Measurements from ENCODE around the gene RPRD1A. TPM values are rescaled to one million over a fixed set of nuclear protein-coding genes. Genes with fewer than 3 reads are reported as not detected.
"Not testable (repeated sequence)": the region's sequence is repeated elsewhere in the genome, so short reads cannot be mapped to it uniquely, and the experiment has no call there.

RPRD1A gene
- total RNA-seq, 1 experiment from 2014 or later = 80.7 TPM

- intact Hi-C loops (cut with micrococcal nuclease) = no loop called here
- Histone ChIP-seq H3K9me3 (ENCODE audit: control insufficient read depth in 1 of 2, insufficient read depth in 1 of 2, low read depth in 1 of 2, low read length in 2 of 2) (no peaks in the 10 kb centered on the region), H3K9ac (ENCODE audit: low read length) (no peak overlapping the region), H4K20me1 (ENCODE audit: insufficient read depth) (no peaks in the 10 kb centered on the region), H3K36me3 (ENCODE audit: control insufficient read depth in 1 of 2, insufficient read depth in 2 of 2, low read length in 2 of 2) (no peaks in the 10 kb centered on the region), H3K4me3 (replicated peaks in 1 of 2; ENCODE audit: low read depth in 1 of 2, low read length in 2 of 2) (no peak overlapping the region), H3K4me2 (ENCODE audit: low read length) (no peak overlapping the region), H3K4me1 (ENCODE audit: control insufficient read depth in 1 of 2, insufficient read depth in 2 of 2, low read length in 2 of 2) (peaks cover 0 to 10% of the 10 kb centered on the region in 2 experiments; a peak in 1 of 4 replicates), H3K79me2 (ENCODE audit: insufficient read depth, low read length) (peaks cover 8% of the 10 kb centered on the region), H2AFZ (ENCODE audit: low read depth, low read length, poor library complexity, severe bottlenecking) (no peak overlapping the region), H3K9me2 (ENCODE audit: insufficient read depth) (no peaks in the 10 kb centered on the region), H3K27ac (ENCODE audit: low read depth, low read length) (no peak overlapping the region), H3K27me3 (ENCODE audit: insufficient read depth, low read length) (no peaks in the 10 kb centered on the region)
- CTCF ChIA-PET = no interaction called here
- BruUV-seq (replicated peaks) = no TSS peak
- no peak for ATAC-seq
- DNase-seq (ENCODE audit: low read depth, low spot score) = no peak
- no peak for TF ChIP-seq CTCF (IDR thresholded peaks at IDR 0.05 in 2 of 3, conservative IDR thresholded peaks at IDR 0.05 in 1 of 3; ENCODE audit: borderline replicate concordance in 1 of 3, insufficient read depth in 1 of 3, low read depth in 2 of 3, low read length in 2 of 3)
- no peak for TF ChIP-seq POLR2A (IDR thresholded peaks at IDR 0.05; ENCODE audit: borderline replicate concordance, extremely low read depth, insufficient read depth, insufficient read length)
- no peak for TF ChIP-seq POLR2AphosphoS5 (IDR thresholded peaks at IDR 0.05; ENCODE audit: low read depth, low read length)
- TF ChIP-seq YY1 (IDR thresholded peaks at IDR 0.05; ENCODE audit: extremely low read depth, insufficient replicate concordance, low read depth, low read length) = no peak
- TF ChIP-seq EZH2phosphoT487 (IDR thresholded peaks at IDR 0.05; ENCODE audit: borderline replicate concordance) = no peak
- RAD21 ChIA-PET (ENCODE audit: low non-redundant PET in 1 of 2, low total read pairs in 2 of 2, uncharacterized antibody in 2 of 2, unreplicated experiment in 2 of 2) = no interaction called here
- POLR2A ChIA-PET = no interaction called here
These were observed 99.0 kb downstream of the RPRD1A start for GRCh38 chr18:35968278-35968880.

- intact Hi-C loops (cut with micrococcal nuclease); H3K79me2 ChIP-seq (ENCODE audit: insufficient read depth, low read length); DNase-seq (ENCODE audit: low read depth, low spot score); H3K4me1 ChIP-seq (ENCODE audit: control insufficient read depth in 1 of 2, insufficient read depth in 2 of 2, low read length in 2 of 2); H3K9me3 ChIP-seq (ENCODE audit: control insufficient read depth in 1 of 2, insufficient read depth in 1 of 2, low read depth in 1 of 2, low read length in 2 of 2); BruUV-seq (replicated peaks); H3K4me2 ChIP-seq (ENCODE audit: low read length); H3K36me3 ChIP-seq (ENCODE audit: control insufficient read depth in 1 of 2, insufficient read depth in 2 of 2, low read length in 2 of 2); H2AFZ ChIP-seq (ENCODE audit: low read depth, low read length, poor library complexity, severe bottlenecking); H4K20me1 ChIP-seq (ENCODE audit: insufficient read depth); RAD21 ChIA-PET (ENCODE audit: low non-redundant PET in 1 of 2, low total read pairs in 2 of 2, uncharacterized antibody in 2 of 2, unreplicated experiment in 2 of 2); H3K27me3 ChIP-seq (ENCODE audit: insufficient read depth, low read length); CTCF ChIA-PET; H3K9me2 ChIP-seq (ENCODE audit: insufficient read depth); POLR2A ChIA-PET; ATAC-seq; H3K4me3 ChIP-seq (replicated peaks in 1 of 2; ENCODE audit: low read depth in 1 of 2, low read length in 2 of 2); H3K27ac ChIP-seq (ENCODE audit: low read depth, low read length); H3K9ac ChIP-seq (ENCODE audit: low read length): not testable (repeated sequence)
These were observed 99.5 kb downstream of the RPRD1A start for GRCh38 chr18:35967866-35968265.

All from HCT116 (cell line).